Measurements from ENCODE around the gene TSPAN2.

Gene TSPAN2

DNA sequence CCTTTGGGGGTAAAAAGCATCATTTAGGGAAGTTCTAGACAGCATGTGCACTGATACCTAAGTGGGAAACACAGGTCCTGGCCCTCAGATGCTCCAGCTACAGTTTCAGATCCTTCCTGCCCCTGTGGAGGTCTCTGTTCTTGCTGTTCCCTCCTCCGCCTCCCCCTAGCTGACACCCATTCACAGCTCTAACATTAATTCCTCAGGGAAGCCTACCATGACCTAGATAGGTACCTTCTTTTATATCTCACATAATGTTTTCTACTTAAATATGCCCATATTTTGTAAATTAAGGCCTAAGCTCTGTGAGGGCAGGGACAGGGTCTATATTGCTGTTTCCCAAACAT is 11.3 kb downstream of the TSPAN2 start:
- Histone ChIP-seq H3F3A (ENCODE audit: insufficient read depth, low read length) (no peaks in the 10 kb centered on the region), H3K36me3 (replicated peaks; ENCODE audit: insufficient read depth, low read length) (no peaks in the 10 kb centered on the region), H3K27me3 (replicated peaks; ENCODE audit: insufficient read depth, low read length) (no peaks in the 10 kb centered on the region), H2AFZ (ENCODE audit: low read length) (no peak overlapping the region), H4K20me1 (ENCODE audit: insufficient read depth, low read length) (no peaks in the 10 kb centered on the region), H3K27ac (ENCODE audit: low read length) (no peak overlapping the region), H3K9me3 (replicated peaks; ENCODE audit: insufficient read depth, low read length) (no peaks in the 10 kb centered on the region), H3K9me2 (replicated peaks; ENCODE audit: insufficient read depth, low read length) (no peaks in the 10 kb centered on the region), H3K4me3 (ENCODE audit: low read length) (no peak overlapping the region), H3K9ac (ENCODE audit: low read length) (no peak overlapping the region), H3K79me2 (ENCODE audit: low read length) (no peaks in the 10 kb centered on the region), H3K4me1 (ENCODE audit: low read length) (no peaks in the 10 kb centered on the region; the same call in 1 of the 2 replicates), H3K4me2 (ENCODE audit: low read depth, low read length) (no peak overlapping the region)
- DNase-seq = no peak
- no peak for TF ChIP-seq EZH2phosphoT487 (IDR thresholded peaks at IDR 0.05; ENCODE audit: low read length)
- TF ChIP-seq EZH2 (optimal IDR thresholded peaks at IDR 0.05; ENCODE audit: low read depth, low read length) = no peak
- TF ChIP-seq, protein P1, sequence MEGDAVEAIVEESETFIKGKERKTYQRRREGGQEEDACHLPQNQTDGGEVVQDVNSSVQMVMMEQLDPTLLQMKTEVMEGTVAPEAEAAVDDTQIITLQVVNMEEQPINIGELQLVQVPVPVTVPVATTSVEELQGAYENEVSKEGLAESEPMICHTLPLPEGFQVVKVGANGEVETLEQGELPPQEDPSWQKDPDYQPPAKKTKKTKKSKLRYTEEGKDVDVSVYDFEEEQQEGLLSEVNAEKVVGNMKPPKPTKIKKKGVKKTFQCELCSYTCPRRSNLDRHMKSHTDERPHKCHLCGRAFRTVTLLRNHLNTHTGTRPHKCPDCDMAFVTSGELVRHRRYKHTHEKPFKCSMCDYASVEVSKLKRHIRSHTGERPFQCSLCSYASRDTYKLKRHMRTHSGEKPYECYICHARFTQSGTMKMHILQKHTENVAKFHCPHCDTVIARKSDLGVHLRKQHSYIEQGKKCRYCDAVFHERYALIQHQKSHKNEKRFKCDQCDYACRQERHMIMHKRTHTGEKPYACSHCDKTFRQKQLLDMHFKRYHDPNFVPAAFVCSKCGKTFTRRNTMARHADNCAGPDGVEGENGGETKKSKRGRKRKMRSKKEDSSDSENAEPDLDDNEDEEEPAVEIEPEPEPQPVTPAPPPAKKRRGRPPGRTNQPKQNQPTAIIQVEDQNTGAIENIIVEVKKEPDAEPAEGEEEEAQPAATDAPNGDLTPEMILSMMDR (IDR thresholded peaks at IDR 0.05; ENCODE audit: low read length) = no peak

DNA sequence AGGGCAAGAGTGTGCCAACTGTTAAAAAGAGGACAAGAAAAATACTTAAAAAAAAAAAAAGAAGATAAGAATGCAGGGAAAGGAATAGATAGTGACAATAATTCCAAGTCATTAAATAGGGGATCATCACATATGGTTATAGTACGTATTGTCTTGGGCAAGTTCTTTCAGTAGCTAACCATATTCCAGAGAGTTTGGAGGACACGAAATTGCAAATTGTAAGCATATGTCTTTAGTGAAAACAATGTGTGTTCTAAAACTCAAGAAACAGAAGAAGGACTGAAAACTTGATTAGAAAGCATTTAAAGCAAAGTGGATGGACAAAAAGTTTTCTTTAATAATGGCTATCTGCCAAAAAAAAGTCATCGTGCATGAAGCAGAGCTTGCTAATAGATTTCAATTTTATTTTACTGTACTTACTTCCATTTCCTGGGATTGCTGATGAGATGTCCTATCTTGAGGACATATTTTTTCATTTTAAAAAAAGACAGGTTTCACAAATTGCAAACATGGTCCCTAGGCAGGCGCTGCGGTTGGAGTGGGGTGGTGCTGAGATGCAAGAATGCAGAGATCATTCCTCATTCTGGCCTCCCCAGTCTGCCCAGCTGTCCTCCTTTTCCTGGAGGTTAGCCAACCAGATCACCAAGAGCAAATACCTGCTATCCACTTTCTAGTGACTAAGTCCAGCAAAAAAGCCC is 11.9 kb downstream of the TSPAN2 start:
- Histone ChIP-seq H3K9me2 (replicated peaks; ENCODE audit: insufficient read depth, low read length) (no peaks in the 10 kb centered on the region), H3K36me3 (replicated peaks; ENCODE audit: insufficient read depth, low read length) (no peaks in the 10 kb centered on the region), H3K27me3 (replicated peaks; ENCODE audit: insufficient read depth, low read length) (no peaks in the 10 kb centered on the region), H3K4me2 (ENCODE audit: low read depth, low read length) (no peak overlapping the region), H3K4me1 (ENCODE audit: low read length) (no peaks in the 10 kb centered on the region; the same call in 1 of the 2 replicates), H3K27ac (ENCODE audit: low read length) (no peak overlapping the region), H4K20me1 (ENCODE audit: insufficient read depth, low read length) (no peaks in the 10 kb centered on the region), H3K79me2 (ENCODE audit: low read length) (no peaks in the 10 kb centered on the region), H3F3A (ENCODE audit: insufficient read depth, low read length) (no peaks in the 10 kb centered on the region), H3K9me3 (replicated peaks; ENCODE audit: insufficient read depth, low read length) (no peaks in the 10 kb centered on the region), H3K4me3 (ENCODE audit: low read length) (no peak overlapping the region), H2AFZ (ENCODE audit: low read length) (no peak overlapping the region), H3K9ac (ENCODE audit: low read length) (no peak overlapping the region)
- TF ChIP-seq EZH2 (optimal IDR thresholded peaks at IDR 0.05; ENCODE audit: low read depth, low read length) (no peak), EZH2phosphoT487 (IDR thresholded peaks at IDR 0.05; ENCODE audit: low read length) (no peak)
- TF ChIP-seq, protein P1 (IDR thresholded peaks at IDR 0.05; ENCODE audit: low read length) = no peak
- DNase-seq = no peak

DNA sequence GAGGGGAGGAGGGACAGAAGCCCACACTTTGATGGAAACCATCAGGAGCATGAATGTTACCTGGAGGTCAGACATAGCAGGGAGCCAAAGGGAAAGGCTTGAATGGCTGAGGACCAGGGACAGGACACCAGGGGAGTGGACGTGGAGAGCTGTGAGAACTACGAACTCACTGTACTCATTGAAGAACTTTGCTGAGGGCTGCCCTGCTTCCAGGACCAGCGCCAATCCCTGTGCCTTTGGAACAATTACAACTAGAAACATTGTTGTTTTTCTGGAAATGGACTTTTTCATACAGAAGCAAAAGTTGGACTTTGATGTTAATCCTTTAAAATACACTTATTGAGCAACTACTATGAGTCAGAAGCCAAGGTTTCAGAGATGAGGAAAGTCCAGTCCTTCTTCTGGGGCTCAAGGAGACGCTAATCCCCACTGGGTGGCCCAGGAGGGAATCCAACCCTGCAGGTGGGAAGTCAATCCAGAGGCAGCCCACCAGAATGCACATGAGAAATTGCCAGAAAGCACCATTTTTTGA is 12.9 kb downstream of the TSPAN2 start:
- TF ChIP-seq EZH2phosphoT487 (IDR thresholded peaks at IDR 0.05; ENCODE audit: low read length) (no peak), EZH2 (optimal IDR thresholded peaks at IDR 0.05; ENCODE audit: low read depth, low read length) (no peak)
- TF ChIP-seq, protein P1 (IDR thresholded peaks at IDR 0.05; ENCODE audit: low read length) = no peak
- Histone ChIP-seq H4K20me1 (ENCODE audit: insufficient read depth, low read length) (no peaks in the 10 kb centered on the region), H3K36me3 (replicated peaks; ENCODE audit: insufficient read depth, low read length) (no peaks in the 10 kb centered on the region), H3K4me3 (ENCODE audit: low read length) (no peak overlapping the region), H3K27ac (ENCODE audit: low read length) (no peak overlapping the region), H3F3A (ENCODE audit: insufficient read depth, low read length) (no peaks in the 10 kb centered on the region), H3K9me3 (replicated peaks; ENCODE audit: insufficient read depth, low read length) (no peaks in the 10 kb centered on the region), H3K79me2 (ENCODE audit: low read length) (no peaks in the 10 kb centered on the region), H2AFZ (ENCODE audit: low read length) (no peak overlapping the region), H3K27me3 (replicated peaks; ENCODE audit: insufficient read depth, low read length) (no peaks in the 10 kb centered on the region), H3K4me1 (ENCODE audit: low read length) (no peaks in the 10 kb centered on the region; the same call in 1 of the 2 replicates), H3K4me2 (ENCODE audit: low read depth, low read length) (no peak overlapping the region), H3K9me2 (replicated peaks; ENCODE audit: insufficient read depth, low read length) (no peaks in the 10 kb centered on the region), H3K9ac (ENCODE audit: low read length) (no peak overlapping the region)
- no peak for DNase-seq
